SKM-1 (cell line): ENCODE measurements around the gene KCNJ6.
"Not testable (repeated sequence)": the region's sequence is repeated elsewhere in the genome, so short reads cannot be mapped to it uniquely, and the experiment has no call there.

Source experiments
- DNase-seq: peaks from one replicate; lab custom pipeline; 2025; ENCODE audit not compliant: unreplicated experiment; lab: John Stamatoyannopoulos, UW

The KCNJ6 gene

DNA sequence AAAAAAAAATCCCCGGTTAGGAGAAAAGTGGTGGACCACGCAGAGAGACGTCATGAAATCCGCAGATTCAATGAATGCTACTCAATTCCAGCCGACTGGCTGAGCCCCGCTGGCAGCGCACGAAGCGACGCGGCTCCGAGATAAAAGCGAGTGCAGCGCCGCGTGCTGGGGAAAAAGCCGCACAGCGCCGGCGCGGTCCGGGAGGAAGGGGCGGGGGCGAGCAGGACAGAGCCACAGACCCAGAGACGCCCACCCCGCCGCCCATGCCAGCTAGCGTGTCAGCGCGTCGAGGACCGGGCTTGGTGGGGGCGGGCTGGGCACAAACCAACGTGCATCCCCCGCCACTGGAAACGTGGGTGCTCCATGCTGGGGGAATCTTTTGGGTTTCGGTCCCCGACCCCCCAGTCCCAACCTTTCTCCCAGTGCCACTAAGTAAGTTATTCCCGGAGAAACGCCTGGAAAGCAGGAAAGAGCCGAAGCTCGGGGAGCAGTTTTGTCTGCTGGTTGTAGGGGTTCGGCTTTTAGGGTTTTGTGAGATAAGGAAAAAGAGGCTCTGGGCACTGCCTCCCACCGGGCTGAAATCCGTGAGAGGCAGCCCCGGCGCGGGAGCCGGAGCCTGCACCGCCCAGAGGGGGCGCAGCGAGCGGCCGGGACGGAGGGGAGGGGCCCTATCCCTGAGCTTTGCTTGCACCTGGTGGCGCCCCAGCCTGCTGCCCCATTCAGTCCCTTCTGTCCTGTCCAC is at the start of gene KCNJ6:
Gene KCNJ6, minus strand, starts transcription at position 148 of the 742 bp plus-strand sequence. CDS start 75,775 bp downstream, outside the sequence.
- no peak for DNase-seq

GRCh38 chr21:37965088-37965805 is 49.0 kb upstream of the KCNJ6 start:
- no peak for DNase-seq

DNA sequence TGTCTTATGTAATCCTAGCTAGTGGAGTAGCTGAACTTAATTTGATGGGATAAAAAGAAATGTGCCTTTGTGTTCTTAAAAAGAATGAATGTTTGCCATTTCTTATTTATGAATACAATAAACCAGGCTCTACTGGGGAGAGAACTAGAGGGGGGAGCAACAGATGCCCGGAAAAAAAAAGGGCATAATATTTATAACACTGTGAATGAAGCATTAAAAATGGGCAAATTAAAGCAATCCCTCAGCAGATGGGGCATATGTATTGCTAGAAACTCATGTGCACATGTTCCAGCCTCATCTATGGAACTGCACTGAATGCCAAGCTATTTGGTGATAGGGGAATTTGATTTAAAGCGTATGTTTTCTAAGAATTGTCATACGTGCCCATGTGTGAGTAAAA is 42.3 kb upstream of the KCNJ6 start:
- DNase-seq, result no peak

DNA sequence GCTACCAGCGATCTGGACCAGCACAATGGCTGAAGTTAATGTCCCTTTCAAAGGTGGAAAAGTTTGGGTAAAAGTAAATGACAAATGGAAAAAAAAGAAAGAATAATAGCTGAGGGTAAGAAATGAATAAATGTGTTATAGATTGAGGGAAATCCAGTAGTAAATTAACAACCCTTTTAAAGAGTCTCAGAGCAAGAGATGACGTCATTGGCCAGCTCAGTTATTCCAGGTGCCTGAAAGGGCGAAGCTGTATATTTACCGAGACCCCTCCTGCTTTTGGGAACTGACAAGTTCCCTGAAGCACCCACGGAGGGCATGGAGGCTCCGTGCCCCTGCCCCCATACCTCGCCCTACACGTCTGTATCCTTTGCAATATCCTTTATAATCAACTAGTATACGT is 40.5 kb upstream of the KCNJ6 start:
- no peak for DNase-seq

DNA sequence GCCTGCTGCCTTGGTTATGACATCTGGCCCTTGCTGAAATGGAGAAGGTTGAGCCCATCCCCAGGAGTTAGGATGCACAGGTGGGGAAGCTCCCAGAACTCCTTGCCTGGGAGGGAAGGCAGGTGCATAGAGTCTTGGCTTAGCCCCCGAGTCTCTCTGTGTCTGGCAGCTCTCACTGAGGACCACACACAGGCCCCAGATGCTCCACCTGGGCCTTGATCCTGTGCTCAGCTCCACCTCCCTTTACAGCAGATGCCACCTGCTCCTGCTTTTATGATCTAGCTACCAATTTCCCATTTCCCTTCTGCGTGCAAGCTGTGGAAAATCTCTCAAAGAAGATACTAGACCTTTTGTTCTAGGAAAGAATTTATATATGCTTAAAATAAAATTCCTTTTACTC is 28.8 kb upstream of the KCNJ6 start:
- DNase-seq, result no peak

- no peak for DNase-seq
Measured at GRCh38 chr21:37944496-37944895, 28.2 kb upstream of the KCNJ6 start.

GRCh38 chr21:37940691-37941090 is 24.4 kb upstream of the KCNJ6 start:
- DNase-seq, result no peak

- no peak for DNase-seq
Measured at GRCh38 chr21:37939838-37940237, 23.6 kb upstream of the KCNJ6 start.

DNA sequence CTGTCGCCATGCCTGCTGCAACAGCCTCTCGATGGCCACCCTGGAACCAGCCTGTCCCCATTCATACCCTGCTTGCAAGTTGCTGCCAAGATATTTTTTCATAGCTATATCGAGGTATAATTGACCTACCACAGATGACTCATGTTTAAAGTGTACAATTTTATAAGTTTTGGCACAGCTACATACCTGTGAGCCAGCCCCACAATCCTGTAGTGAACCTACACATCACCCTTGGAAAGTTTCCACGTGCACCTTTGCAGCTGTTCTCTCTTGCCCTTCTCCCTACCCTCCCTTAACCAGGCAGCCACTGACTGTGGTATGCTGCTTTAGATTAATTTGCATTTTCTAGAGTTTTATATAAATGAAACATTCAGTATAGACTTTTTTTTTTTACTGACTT is 23.0 kb upstream of the KCNJ6 start:
- no peak for DNase-seq

- no peak for DNase-seq
Measured at GRCh38 chr21:37937668-37938067, 21.4 kb upstream of the KCNJ6 start.

DNA sequence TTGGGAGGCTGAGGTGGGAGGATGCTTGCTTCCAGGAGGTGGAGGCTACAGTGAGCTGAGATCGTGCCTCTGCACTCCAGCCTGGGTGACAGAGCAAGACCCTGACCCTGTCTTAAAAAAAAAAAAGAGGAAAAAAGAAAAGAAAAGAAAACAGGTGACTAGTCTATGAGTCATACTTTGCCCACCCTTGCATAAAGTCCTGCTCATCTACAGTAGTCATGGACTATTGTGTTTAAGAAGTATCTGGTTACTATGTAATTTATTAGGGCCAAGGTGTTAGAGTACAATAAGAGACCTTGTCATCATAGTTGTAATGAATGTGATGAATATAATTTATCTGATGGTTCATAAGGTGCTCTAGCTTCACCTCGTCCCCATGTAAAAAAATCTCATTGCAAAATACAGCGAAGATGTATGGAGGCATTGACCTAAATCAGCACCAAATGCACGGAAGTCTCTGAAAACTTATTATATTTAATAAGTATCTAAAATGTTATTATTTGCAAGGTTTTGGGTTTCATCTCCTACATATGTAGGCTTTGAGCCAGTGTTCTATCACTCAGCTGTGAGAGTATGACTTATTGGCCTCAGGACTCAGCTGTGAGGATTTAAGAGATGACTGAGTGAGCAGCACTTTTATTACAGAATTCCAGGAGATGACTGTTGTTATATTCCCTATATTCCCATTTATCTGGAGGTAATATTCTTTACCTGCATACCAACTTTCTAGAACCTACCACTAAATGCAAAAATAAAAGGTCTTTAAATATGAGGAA is 19.9 kb upstream of the KCNJ6 start:
- DNase-seq, result no peak

DNA sequence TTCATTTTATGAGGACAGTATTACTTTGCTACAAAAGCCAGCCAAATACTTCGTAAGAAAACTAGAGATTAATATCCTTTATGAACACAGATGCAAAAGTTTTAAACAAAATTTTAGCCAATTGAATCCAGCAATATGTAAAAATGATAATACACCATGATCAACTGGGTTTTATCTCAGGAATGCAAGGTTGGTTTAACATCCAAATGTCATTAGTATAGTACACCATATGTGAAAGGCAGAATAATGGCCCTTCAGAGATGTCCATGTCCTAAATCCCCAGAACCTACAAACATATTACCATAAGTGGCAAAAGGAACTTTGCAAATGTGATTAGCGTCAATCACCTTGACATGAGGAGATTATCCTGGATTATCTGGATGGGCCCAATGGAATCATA is 16.7 kb upstream of the KCNJ6 start:
- no peak for DNase-seq

- DNase-seq, result no peak
Measured at GRCh38 chr21:37927711-37928110, 11.5 kb upstream of the KCNJ6 start.

- no peak for DNase-seq
Measured at GRCh38 chr21:37921091-37921490, 4.8 kb upstream of the KCNJ6 start.

DNA sequence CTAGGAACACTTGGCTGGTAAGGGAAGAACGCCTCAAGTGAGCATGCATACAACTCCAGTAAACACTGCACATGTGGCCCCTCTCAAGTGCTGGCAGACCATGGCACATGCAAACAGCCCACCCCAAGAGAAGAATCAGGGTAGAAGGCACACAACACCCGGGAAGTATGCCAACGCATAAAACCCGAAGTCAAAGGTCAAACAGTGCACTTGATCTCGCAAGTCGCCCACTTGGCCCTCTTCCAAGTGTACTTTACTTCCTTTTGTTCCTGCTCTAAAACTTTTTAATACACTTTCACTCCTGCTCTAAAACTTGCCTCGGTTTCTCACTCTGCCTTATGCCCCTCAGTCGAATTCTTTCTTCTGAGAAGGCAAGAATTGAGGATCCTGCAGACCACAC is 4.0 kb upstream of the KCNJ6 start:
- not testable (repeated sequence) for DNase-seq

DNA sequence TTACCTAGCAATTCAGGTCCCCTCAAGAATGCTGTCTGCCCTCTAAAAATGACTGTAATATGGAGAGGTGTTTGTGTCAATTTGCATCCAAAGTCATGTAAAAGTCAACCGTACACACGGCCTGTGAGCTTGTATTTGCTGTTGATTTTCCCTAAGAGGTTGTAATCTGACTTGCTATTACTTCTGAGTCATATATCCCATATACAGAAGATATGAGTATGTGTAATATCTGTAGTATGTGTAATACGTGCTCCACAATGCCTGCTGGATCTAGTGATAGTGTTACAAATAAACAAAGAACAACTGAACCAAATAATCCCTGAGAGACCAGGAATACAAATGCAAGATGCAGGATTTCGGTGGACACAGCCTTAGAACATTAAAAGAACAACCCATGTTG is 1.4 kb upstream of the KCNJ6 start:
- DNase-seq, result no peak

GRCh38 chr21:37915941-37916309 is 332 bp downstream of the KCNJ6 start:
- no peak for DNase-seq

GRCh38 chr21:37915497-37915911 is 753 bp downstream of the KCNJ6 start:
- no peak for DNase-seq

GRCh38 chr21:37912616-37913015 is 3.6 kb downstream of the KCNJ6 start:
- DNase-seq, result no peak

DNA sequence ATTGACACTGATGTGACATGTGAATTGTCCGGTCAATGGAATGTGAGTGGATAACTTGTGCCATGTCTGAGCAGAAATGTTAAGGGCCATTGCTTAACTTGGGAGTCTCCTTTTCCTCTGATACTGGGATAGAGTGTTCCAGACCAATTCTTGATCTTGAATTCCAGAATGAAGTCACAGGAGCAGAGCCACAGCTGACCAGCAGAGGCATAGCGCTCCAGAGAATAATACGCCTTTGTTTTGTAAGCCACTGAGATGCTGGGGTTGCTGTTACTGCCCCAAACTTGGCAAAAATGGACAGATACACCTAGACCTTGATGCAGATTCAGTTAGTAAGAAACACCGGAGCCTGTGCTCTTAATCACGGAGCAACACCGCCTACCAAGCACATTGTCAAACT is 6.3 kb downstream of the KCNJ6 start:
- DNase-seq, result no peak

DNA sequence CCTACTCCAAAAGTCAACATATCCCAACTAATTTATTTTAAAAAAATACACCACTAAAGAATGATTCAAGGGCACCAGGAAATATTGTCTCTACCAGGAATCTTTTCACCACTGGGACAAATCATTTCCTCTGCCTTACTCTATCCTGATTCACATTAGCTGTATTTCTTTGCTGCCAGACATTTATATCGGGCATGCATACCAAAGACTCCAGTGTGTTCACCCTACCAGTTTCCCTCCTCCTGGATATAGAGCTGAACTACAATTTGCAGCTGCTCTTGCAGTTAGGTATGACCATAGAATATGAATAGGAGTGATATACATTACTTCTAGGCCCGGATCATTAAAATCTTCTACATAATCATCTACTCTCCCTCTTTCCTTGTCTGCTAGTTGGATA is 7.6 kb downstream of the KCNJ6 start:
- DNase-seq, result no peak

- DNase-seq, result no peak
Measured at GRCh38 chr21:37907076-37907475, 9.2 kb downstream of the KCNJ6 start.
